Naive B cell (primary cell): Measurements from ENCODE around the gene LACTB. TPM values are rescaled to one million over a fixed set of nuclear protein-coding genes. Genes with fewer than 3 reads are reported as not detected.

ENCODE experiments used
- polyA plus RNA-seq, 6 donors: library from polyadenylated mRNA; unstranded; fragments of 300-500 nt; fragmentation: Illumina TruSeq; gene quantifications; one replicate each; pipeline ENCODE4 v1.2.3, GENCODE V29; 2021; ENCODE audit warnings: low read depth in 6 of 6

LACTB gene
- polyA plus RNA-seq, 6 donors from 2014 or later, result 9.0 to 22.2 (median 16.1) TPM

Other genes with a start within 250 kb of the LACTB start
- 1 to 10 TPM; 1.7 to 6.9 (median 4.0) TPM for gene TPM1, start 79.1 kb upstream of the LACTB start, polyA plus RNA-seq
- gene RPS27L, start 35.6 kb downstream of the LACTB start, polyA plus RNA-seq, result 100 to 1,000 TPM in 5 of 6 donors, 10 to 100 TPM in 1; 87.2 to 215 (median 166) TPM
- 10 to 100 TPM; 24.4 to 64.4 (median 58.6) TPM for gene RAB8B, start 67.7 kb downstream of the LACTB start, polyA plus RNA-seq
- gene APH1B, start 155.7 kb downstream of the LACTB start, polyA plus RNA-seq, result 10 to 100 TPM; 12.6 to 26.5 (median 20.0) TPM